Stimulated activated naive CD8-positive, alpha-beta T cell treated with anti-CD3 and anti-CD28 coated beads, Interleukin-15, Interleukin-2, amounts not matched to agents 100 ng/mL and 50 ng/mL, for 24 hours (primary cell): Measurements from ENCODE around the gene OR10H1.
A peak's percentile ranks its signal among the peaks of the same experiment; 100 is the strongest.
"Not testable (repeated sequence)": the region's sequence is repeated elsewhere in the genome, so short reads cannot be mapped to it uniquely, and the experiment has no call there.

Experiments used
- H3K27ac Mint-ChIP-seq: one replicate; pipeline ENCODE4 v1.8.0; 2021; ENCODE audit warnings: mild to moderate bottlenecking, mixed read lengths
- H3K27me3 Mint-ChIP-seq: one replicate; pipeline ENCODE4 v1.8.0; 2021; ENCODE audit warnings: mixed read lengths
- H3K36me3 Mint-ChIP-seq: one replicate; pipeline ENCODE4 v1.8.0; 2021; ENCODE audit warnings: low read depth, mixed read lengths
- H3K4me1 Mint-ChIP-seq: one replicate; pipeline ENCODE4 v1.8.0; 2021; ENCODE audit warnings: low read depth, mixed read lengths
- H3K4me3 Mint-ChIP-seq: one replicate; pipeline ENCODE4 v1.8.0; 2021; ENCODE audit warnings: mild to moderate bottlenecking, mixed read lengths
- H3K9me3 Mint-ChIP-seq: one replicate; pipeline ENCODE4 v1.8.0; 2021; ENCODE audit warnings: mixed read lengths

The OR10H1 gene

DNA sequence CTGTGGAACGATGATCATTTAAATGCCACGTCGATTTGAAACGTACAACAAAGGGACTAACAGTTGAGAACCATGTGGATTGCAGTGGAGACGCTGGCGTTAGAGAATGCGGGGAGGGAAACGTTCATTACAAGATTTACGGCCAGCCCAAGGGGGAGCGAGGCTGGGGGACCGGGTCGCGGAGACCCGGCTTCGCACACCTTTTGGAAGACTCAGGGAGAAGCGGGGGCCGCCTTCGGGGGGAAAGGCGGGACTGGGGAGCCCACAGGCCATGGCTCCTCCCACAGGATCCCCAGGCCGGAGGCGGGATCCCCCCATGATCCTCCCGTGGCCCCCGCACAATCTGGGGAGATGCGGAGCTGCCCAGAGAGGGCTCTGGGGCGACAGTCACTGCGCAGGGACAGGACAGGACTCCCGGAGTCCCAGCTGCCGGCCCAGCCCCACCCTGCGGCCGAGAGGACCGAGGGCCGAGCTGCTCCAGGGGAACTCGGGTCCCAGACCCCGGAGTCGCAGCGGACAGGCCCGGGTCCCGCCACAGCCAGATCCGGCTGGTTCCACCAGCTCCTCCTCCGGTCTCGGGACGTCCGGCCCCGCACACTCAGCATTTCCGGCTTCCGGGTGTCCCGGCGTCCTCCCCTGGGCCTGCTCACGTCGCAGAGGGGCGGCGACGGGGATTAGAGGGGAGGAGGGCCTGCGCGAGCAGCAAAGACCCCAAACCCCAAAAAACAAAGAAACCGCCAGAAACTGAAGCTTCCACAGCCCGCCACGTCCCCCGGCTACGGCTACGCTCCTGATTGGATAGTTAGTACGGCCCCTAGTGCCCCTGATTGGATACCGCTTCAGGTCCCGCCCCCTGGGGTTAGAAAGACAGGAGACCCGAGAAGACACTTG lies 21.1 kb upstream of the OR10H1 start:
- Mint-ChIP-seq H3K27ac (peak overlapping the region; percentile 99), H3K36me3 (no peaks in the 10 kb centered on the region), H3K4me3 (peak overlapping the region; percentile 96)

DNA sequence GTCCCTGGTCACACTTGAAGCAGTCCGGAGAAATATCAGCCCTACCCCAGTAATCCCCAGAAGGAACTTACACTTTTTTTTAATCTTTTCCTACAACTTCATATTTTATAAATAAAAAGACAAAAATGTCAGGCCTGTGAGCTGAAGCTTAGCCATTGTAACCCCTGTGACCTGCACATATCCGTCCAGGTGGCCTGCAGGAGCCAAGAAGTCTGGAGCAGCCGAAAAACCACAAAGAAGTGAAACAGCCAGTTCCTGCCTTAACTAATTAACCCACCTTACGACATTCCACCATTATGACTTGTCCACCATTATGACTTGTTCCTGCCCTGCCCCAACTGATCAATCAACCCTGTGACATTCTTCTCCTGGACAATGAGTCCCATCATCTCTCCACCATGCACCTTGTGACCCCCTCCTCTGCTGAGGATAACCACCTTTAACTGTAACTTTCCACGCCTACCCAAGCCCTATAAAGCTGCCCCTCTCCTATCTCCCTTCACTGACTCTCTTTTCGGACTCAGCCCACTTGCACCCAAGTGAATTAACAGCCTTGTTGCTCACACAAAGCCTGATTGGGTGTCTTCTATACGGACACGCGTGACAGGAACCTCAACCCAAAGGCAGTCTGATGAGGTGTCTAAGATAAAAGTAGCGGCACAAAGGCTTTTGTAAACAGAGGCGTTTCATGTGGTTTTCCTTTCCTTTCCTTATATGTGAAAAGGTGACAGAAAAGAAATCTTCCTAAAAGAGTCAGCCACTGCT lies 20.3 kb upstream of the OR10H1 start:
- H3K4me1 Mint-ChIP-seq: peaks cover 21% of the 10 kb centered on the region
- H3K27ac Mint-ChIP-seq: peak overlapping the region; percentile 99
- H3K9me3 Mint-ChIP-seq, H3K36me3 Mint-ChIP-seq, H3K27me3 Mint-ChIP-seq: not testable (repeated sequence)
- peak overlapping the region; percentile 96 for H3K4me3 Mint-ChIP-seq

More for the DNA sequence above, 21.1 kb upstream of the OR10H1 start:
- no peaks in the 10 kb centered on the region for H3K27me3 Mint-ChIP-seq
- H3K4me1 Mint-ChIP-seq: peaks cover 21% of the 10 kb centered on the region
- H3K9me3 Mint-ChIP-seq: no peaks in the 10 kb centered on the region

DNA sequence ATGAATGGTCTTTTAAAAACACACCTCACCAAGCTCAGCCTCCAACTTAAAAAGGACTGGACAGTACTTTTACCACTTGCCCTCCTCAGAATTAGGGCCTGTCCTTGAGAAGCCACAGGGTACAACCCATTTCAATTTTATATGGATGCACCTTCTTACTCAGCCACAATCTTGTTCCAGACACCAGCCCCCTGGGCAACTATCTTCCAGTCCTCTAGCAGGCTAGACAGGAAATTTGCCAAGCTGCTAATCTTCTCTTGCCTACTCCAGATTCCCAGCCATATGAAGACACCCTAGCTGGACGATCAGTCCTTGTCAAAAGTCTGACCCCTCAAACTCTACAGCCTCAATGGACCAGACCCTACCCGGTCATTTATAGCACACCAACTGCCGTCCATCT lies 18.8 kb upstream of the OR10H1 start:
- not testable (repeated sequence) for H3K9me3 Mint-ChIP-seq, H3K27ac Mint-ChIP-seq, H3K27me3 Mint-ChIP-seq, H3K36me3 Mint-ChIP-seq, H3K4me3 Mint-ChIP-seq
- peaks cover 21% of the 10 kb centered on the region for H3K4me1 Mint-ChIP-seq

DNA sequence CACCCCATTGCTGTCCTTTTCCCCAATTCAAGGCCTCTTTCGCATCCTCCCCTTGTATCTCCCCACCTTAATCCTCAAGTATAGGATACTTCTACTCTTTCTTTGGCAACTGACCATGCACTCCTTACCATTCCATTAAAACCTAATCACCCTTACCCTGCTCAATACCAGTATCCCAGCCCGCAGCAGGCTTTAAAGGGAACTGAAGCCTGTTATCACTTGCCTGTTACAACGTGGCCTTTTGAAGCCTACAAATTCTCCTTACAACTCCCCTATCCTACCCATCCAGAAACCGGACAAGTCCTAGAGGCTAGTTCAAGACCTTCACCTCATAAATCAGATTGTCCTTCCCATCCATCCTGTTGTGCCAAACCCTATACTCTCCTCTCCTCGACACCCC lies 16.2 kb upstream of the OR10H1 start:
- Mint-ChIP-seq H3K9me3 (no peaks in the 10 kb centered on the region), H3K27ac (no peak overlapping the region), H3K4me1 (peaks cover 12% of the 10 kb centered on the region), H3K36me3 (no peaks in the 10 kb centered on the region), H3K4me3 (no peak overlapping the region), H3K27me3 (no peaks in the 10 kb centered on the region)

DNA sequence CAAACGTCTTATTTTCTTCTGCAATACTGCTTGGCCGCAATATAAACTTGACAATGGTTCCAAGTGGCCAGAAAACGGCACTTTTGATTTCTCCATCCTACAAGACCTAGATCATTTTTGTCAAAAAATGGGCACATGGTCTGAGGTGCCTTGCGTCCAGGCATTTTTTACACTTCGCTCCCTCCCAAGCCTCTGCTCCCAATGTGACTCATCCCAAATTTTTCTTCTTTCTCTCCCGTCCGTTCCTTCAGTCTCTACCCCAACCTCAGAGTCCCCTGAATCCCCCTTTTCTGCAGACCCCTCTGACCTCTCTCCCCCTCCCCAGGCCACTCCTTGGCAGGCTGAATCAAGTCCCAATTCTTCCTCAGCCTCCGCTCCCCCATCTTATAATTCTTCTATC lies 14.3 kb upstream of the OR10H1 start:
- H3K4me3 Mint-ChIP-seq: no peak overlapping the region
- no peaks in the 10 kb centered on the region for H3K9me3 Mint-ChIP-seq
- H3K27ac Mint-ChIP-seq: no peak overlapping the region
- no peaks in the 10 kb centered on the region for H3K4me1 Mint-ChIP-seq
- H3K27me3 Mint-ChIP-seq: no peaks in the 10 kb centered on the region
- no peaks in the 10 kb centered on the region for H3K36me3 Mint-ChIP-seq

DNA sequence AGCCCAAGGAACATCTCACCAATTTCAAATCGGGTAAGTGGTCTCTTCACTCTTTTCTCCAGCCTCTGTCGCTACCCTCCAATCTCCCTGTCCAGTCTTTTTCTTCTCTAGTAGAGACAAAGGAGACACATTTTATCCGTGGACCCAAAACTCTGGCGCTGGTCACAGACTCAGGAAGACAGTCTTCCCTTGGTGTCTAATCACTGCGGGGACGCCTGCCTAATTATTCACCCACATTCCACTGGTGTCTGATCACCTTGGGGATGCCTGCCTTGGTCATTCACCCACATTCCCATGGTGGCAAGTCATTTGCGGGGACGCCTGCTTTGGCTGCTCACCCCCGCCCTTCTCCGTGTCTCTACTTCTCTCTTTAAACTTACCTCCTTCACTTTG lies 13.8 kb upstream of the OR10H1 start:
- Mint-ChIP-seq H3K36me3 (no peaks in the 10 kb centered on the region), H3K9me3 (no peaks in the 10 kb centered on the region), H3K4me1 (no peaks in the 10 kb centered on the region), H3K4me3 (no peak overlapping the region), H3K27me3 (no peaks in the 10 kb centered on the region), H3K27ac (no peak overlapping the region)

DNA sequence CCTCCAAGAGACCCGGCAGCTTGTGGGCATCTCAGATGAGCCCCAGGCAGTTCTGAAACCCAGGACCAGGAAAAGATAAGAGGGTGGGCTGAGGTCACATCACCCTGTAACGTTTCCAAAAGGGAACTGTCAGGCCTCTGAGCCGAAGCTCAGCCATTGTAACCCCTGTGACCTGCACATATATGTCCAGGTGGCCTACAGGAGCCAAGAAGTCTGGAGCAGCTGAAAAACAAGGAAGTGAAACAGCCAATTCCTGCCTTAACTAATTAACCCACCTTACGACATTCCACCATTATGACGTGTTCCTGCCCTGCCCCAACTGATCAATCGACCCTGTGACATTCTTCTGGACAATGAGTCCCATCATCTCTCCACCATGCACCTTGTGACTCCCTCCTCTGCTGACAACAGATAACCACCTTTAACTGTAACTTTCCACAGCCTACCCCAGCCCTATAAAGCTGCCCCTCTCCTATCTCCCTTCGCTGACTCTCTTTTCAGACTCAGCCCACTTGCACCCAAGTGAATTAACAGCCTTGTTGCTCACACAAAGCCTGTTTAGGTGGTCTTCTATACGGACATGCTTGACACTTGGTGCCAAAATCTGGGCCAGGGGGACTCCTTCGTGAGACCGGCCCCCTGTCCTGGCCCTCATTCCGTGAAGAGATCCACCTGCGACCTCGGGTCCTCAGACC lies 13.3 kb upstream of the OR10H1 start:
- not testable (repeated sequence) for H3K27ac Mint-ChIP-seq, H3K36me3 Mint-ChIP-seq, H3K9me3 Mint-ChIP-seq, H3K4me3 Mint-ChIP-seq, H3K27me3 Mint-ChIP-seq, H3K4me1 Mint-ChIP-seq

DNA sequence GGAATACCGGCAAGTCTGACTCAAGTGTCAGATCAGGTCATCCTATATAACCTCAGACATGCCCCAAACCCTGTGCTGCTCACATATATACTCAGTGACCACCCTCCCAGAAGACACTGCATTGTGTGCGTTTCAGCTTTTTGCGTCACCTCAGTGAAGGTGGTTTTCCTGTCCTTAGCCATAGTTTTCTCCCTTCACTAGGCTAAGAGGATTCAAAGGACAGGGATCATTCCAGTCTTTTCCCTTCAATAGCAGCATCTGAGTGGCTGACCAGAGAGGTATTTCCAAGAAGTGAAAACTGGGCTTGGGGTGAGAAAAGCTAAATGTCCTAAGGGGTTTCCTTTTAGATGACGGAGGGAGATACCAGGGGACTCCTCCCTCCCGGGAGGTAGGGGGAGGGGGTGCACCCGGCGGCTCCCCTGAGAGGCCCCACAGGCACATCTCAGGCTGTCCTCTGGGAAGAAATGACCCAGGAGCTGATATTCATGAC lies 12.7 kb upstream of the OR10H1 start:
- Mint-ChIP-seq H3K27me3 (no peaks in the 10 kb centered on the region), H3K4me3 (no peak overlapping the region), H3K9me3 (no peaks in the 10 kb centered on the region)

DNA sequence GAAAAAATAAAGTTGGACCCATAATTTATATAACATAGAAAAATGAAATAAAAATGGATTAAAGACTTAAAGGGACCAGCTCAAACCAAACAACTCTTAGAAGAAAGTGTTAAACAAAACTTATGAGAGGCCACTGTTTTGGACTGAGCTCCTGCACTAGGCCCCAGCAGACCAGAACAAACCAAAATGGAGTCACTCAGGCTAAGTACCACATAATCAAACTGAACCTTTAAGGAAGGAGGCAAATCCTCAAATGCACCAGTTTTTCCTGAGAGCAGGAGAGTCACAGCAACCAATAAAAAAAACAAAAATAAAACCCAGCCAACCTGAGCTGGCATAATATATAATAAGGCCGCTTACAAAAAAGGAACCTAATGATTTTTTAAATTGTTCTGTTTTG lies 10.3 kb upstream of the OR10H1 start:
- H3K27me3 Mint-ChIP-seq: no peaks in the 10 kb centered on the region
- no peak overlapping the region for H3K4me3 Mint-ChIP-seq
- H3K36me3 Mint-ChIP-seq: no peaks in the 10 kb centered on the region
- H3K9me3 Mint-ChIP-seq: no peaks in the 10 kb centered on the region
- H3K27ac Mint-ChIP-seq: no peak overlapping the region
- H3K4me1 Mint-ChIP-seq: no peaks in the 10 kb centered on the region

More for the DNA sequence above, 12.7 kb upstream of the OR10H1 start:
- Mint-ChIP-seq H3K27ac (no peak overlapping the region), H3K36me3 (no peaks in the 10 kb centered on the region), H3K4me1 (no peaks in the 10 kb centered on the region)

DNA sequence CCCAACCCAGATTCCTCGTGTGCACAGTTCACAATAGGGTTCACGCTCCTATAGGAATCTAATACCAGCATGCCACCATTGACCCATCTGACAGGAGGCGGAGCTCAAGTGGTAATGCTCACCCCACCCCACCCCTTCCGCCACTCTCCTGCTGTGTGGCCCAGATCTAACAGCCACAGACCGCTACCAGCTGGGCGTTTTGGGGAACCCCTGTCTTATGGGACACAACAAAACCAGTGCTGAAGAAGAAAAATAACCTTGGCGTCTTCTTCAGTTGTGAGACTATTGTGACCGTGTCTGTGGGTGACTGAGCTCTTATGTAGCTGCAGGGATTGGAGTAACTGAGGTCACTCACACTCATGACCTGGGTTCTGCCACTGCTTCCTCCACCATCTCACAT lies 5.2 kb upstream of the OR10H1 start:
- peaks cover 4% of the 10 kb centered on the region for H3K27me3 Mint-ChIP-seq
- no peak overlapping the region for H3K27ac Mint-ChIP-seq
- no peaks in the 10 kb centered on the region for H3K36me3 Mint-ChIP-seq
- no peaks in the 10 kb centered on the region for H3K4me1 Mint-ChIP-seq
- no peaks in the 10 kb centered on the region for H3K9me3 Mint-ChIP-seq
- no peak overlapping the region for H3K4me3 Mint-ChIP-seq

DNA sequence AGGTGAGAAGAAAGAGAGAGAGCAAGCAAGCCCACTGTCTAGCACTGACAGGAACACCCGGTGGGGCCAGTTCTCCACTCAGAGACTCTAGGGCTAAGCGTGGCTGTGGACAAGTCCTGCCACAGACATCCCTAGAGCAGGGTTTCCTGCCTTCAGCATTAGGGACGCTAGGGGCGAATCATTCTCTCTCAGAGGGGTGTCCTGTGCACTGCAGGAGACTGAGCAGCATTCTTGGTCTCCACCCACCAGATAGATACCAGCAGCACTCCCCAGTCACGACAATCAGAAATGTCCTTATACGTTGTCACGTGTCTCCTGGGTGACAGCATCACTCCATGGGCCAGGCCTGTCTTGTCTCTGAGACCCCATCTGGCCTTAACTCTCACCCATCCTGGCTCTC lies 1.5 kb downstream of the OR10H1 start:
- Mint-ChIP-seq H3K4me3 (no peak overlapping the region), H3K9me3 (no peaks in the 10 kb centered on the region)

DNA sequence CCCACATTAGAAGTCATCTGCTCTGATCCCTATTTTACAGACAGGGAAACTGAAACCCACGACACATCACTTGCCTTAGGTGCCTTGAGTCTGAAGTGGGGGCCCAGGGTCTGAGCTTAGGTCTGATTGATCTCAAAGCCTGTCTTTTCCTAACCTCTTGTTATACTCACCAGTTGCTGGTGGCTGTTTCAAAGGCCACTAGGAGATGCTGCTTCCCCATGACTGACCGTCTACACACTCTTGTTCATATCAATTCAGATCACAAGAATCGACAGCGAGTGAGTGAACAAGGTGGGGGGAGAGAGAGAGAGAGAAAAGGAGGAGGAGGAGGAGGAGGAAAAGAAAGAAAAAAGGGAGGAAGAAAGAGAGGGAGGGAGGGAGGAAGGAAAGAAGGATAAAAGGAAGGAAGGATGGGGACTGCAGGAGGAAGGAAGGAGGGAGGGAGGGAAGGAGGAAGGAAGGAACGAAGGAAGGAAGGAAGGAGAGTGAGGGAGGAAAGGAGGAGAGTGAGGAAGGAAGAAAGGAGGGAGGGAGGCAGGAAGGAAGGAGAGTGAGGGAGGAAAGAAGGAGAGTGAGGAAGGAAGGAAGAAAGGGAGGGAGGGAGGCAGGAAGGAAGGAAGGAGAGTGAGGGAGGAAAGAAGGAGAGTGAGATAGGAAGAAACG lies 3.3 kb downstream of the OR10H1 start:
- Mint-ChIP-seq H3K9me3 (no peaks in the 10 kb centered on the region), H3K27ac (no peak overlapping the region), H3K27me3 (peaks cover 13% of the 10 kb centered on the region), H3K4me3 (no peak overlapping the region), H3K4me1 (peaks cover 12% of the 10 kb centered on the region), H3K36me3 (no peaks in the 10 kb centered on the region)

More for the DNA sequence above, 1.5 kb downstream of the OR10H1 start:
- peaks cover 12% of the 10 kb centered on the region for H3K4me1 Mint-ChIP-seq
- no peaks in the 10 kb centered on the region for H3K36me3 Mint-ChIP-seq
- peaks cover 9% of the 10 kb centered on the region for H3K27me3 Mint-ChIP-seq
- H3K27ac Mint-ChIP-seq: no peak overlapping the region

DNA sequence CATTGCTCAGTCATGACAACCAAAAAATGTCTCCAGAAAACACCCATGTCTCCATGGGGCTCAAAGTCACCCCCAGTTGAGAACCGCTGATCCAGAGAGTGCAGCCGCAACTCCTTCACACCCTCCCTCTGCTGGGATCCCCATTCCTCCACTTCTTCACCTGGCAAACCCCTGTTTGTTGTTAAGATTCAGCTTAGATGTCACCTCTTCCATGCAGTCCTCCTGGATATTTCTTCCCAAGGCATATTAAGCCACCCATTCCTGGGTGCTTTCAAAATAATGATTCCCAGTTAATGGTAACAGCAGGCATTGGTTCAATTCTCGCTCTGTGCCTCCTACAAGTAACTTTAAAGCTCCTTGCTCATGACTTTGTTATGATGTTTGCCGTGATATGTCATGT lies 4.0 kb downstream of the OR10H1 start:
- no peaks in the 10 kb centered on the region for H3K36me3 Mint-ChIP-seq

DNA sequence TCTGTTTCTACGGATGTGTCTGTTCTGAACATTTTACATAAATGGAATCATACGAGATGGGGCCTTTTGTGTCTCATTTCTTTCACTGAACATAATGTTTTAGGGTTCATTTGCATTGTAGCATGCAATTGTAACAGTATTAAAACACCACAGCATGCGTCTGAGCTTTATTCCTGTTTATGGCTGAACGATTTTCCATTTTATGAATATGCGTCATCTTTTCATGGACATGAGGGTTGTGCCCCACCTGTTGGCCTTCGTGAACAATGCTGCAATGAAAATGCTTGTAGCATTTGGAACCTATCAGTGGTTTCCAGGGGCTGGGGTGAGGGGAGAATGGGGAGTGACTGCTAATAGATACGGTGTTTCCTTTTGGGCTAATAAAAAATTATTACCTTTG lies 5.1 kb downstream of the OR10H1 start:
- Mint-ChIP-seq H3K9me3 (no peaks in the 10 kb centered on the region), H3K27ac (no peak overlapping the region), H3K27me3 (peaks cover 13% of the 10 kb centered on the region), H3K4me3 (no peak overlapping the region), H3K4me1 (peaks cover 12% of the 10 kb centered on the region), H3K36me3 (no peaks in the 10 kb centered on the region)

More for the DNA sequence above, 4.0 kb downstream of the OR10H1 start:
- no peak overlapping the region for H3K27ac Mint-ChIP-seq
- peaks cover 12% of the 10 kb centered on the region for H3K4me1 Mint-ChIP-seq
- peaks cover 13% of the 10 kb centered on the region for H3K27me3 Mint-ChIP-seq
- no peak overlapping the region for H3K4me3 Mint-ChIP-seq
- no peaks in the 10 kb centered on the region for H3K9me3 Mint-ChIP-seq
